HL-60 (cell line): ENCODE data around the gene UBE2L5.

Experiments
- DNase-seq, 2 experiments: peaks; one replicate each; pipeline ENCODE4 v3.0.0-alpha.2; 2010 to 2020; ENCODE audit warnings: low read depth in 1 of 2, low spot score in 1 of 2
- H3K27ac ChIP-seq: fragments of 250-450 bp; sonication (Bioruptor Pico); replicated peaks from 2 replicates; pipeline ENCODE4 v1.5.1; 2020; ENCODE audit warnings: mild to moderate bottlenecking, moderate library complexity
- H3K27me3 ChIP-seq: fragments of 250-450 bp; sonication (Bioruptor Pico); 2 replicates; pipeline ENCODE4 v1.5.1; 2021; ENCODE audit warnings: mild to moderate bottlenecking, moderate library complexity; ENCODE audit not compliant: insufficient read depth, poor library complexity, severe bottlenecking
- H3K4me3 ChIP-seq: replicated peaks from 2 replicates; pipeline ENCODE4 v1.5.1; 2011; ENCODE audit warnings: mild to moderate bottlenecking, control low read depth, low read length; ENCODE audit not compliant: insufficient read depth
- CTCF ChIP-seq: IDR thresholded peaks from one replicate; pipeline ENCODE4 v1.5.1; 2011; ENCODE audit warnings: low read length, control low read depth, inconsistent platforms; ENCODE audit not compliant: insufficient read depth
- GABPA ChIP-seq: IDR thresholded peaks from 2 replicates; pipeline ENCODE4 v1.6.1; 2012; ENCODE audit warnings: low read depth
- POLR2AphosphoS5 ChIP-seq: IDR thresholded peaks from 2 replicates; pipeline ENCODE4 v1.6.1; 2012; ENCODE audit warnings: low read depth
- SPI1 ChIP-seq: IDR thresholded peaks from 2 replicates; pipeline ENCODE4 v1.6.1; 2012; ENCODE audit warnings: low read depth, mild to moderate bottlenecking, borderline replicate concordance
- TF ChIP-seq, protein P1 (sequence below): IDR thresholded peaks from 2 replicates; pipeline ENCODE4 v1.6.1; 2012; ENCODE audit warnings: low read depth; ENCODE audit not compliant: insufficient replicate concordance

Gene UBE2L5

GRCh38 chr13:30395192-30396158 lies 26.8 kb upstream of the UBE2L5 start:
- peak overlapping the region; percentile 86 for H3K27ac ChIP-seq
- peak; percentile 91 to 96 for DNase-seq
- TF ChIP-seq, protein P1, sequence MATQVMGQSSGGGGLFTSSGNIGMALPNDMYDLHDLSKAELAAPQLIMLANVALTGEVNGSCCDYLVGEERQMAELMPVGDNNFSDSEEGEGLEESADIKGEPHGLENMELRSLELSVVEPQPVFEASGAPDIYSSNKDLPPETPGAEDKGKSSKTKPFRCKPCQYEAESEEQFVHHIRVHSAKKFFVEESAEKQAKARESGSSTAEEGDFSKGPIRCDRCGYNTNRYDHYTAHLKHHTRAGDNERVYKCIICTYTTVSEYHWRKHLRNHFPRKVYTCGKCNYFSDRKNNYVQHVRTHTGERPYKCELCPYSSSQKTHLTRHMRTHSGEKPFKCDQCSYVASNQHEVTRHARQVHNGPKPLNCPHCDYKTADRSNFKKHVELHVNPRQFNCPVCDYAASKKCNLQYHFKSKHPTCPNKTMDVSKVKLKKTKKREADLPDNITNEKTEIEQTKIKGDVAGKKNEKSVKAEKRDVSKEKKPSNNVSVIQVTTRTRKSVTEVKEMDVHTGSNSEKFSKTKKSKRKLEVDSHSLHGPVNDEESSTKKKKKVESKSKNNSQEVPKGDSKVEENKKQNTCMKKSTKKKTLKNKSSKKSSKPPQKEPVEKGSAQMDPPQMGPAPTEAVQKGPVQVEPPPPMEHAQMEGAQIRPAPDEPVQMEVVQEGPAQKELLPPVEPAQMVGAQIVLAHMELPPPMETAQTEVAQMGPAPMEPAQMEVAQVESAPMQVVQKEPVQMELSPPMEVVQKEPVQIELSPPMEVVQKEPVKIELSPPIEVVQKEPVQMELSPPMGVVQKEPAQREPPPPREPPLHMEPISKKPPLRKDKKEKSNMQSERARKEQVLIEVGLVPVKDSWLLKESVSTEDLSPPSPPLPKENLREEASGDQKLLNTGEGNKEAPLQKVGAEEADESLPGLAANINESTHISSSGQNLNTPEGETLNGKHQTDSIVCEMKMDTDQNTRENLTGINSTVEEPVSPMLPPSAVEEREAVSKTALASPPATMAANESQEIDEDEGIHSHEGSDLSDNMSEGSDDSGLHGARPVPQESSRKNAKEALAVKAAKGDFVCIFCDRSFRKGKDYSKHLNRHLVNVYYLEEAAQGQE, result no peak
- TF ChIP-seq SPI1 (no peak), CTCF (no peak), GABPA (no peak), POLR2AphosphoS5 (peak; percentile 68)
- peak overlapping the region; percentile 43 for H3K4me3 ChIP-seq
- no peaks in the 10 kb centered on the region for H3K27me3 ChIP-seq

GRCh38 chr13:30396434-30397075 lies 25.7 kb upstream of the UBE2L5 start:
- H3K27ac ChIP-seq, result no peak overlapping the region
- DNase-seq, result no peak
- no peak overlapping the region for H3K4me3 ChIP-seq
- no peaks in the 10 kb centered on the region for H3K27me3 ChIP-seq
- TF ChIP-seq POLR2AphosphoS5, result no peak
- TF ChIP-seq CTCF, result no peak

GRCh38 chr13:30398601-30399072 lies 23.7 kb upstream of the UBE2L5 start:
- no peak overlapping the region for H3K4me3 ChIP-seq
- H3K27me3 ChIP-seq, result no peaks in the 10 kb centered on the region
- no peak overlapping the region for H3K27ac ChIP-seq
- TF ChIP-seq GABPA (no peak), SPI1 (no peak), CTCF (no peak), POLR2AphosphoS5 (no peak)
- TF ChIP-seq, protein P1, result no peak
- no peak for DNase-seq
